H1 (cell line): Measurements from ENCODE around the gene GRIP2. TPM values are rescaled to one million over a fixed set of nuclear protein-coding genes. Genes with fewer than 3 reads are reported as not detected.

Experiments
- CTCF ChIA-PET: fragments of 300-600 bp; sonication (Branson Sonifier 250); formaldehyde crosslinking; loops from one replicate; lab custom pipeline; 2021; ENCODE audit not compliant: partially characterized antibody; lab: Charles Lee
- POLR2A ChIA-PET: fragments of 300-600 bp; sonication (Branson Sonifier 250); formaldehyde crosslinking; loops from one replicate; lab custom pipeline; 2021; ENCODE audit warnings: inconsistent platforms; ENCODE audit not compliant: partially characterized antibody; lab: Charles Lee
- DNase-seq, 2 experiments: peaks; one replicate each; pipeline versions ENCODE4 v3.0.0 to v3.0.0-alpha.2; 2010 to 2022; ENCODE audit warnings: low spot score in 2 of 2, low read depth in 1 of 2, mixed read lengths in 1 of 2
- FAIRE-seq: peaks from 2 replicates; lab custom pipeline; 2011; peaks lifted over from hg19 to GRCh38; lab: Jason Lieb, UNC
- H2AFZ ChIP-seq: 2 replicates; pipeline ENCODE4 v1.8.1; 2012; ENCODE audit warnings: low read length, inconsistent platforms
- H2AK5ac ChIP-seq: 2 replicates; pipeline ENCODE4 v1.6.1; 2013; ENCODE audit warnings: low read depth, low read length
- H2BK120ac ChIP-seq: replicated peaks from 2 replicates; pipeline ENCODE3; 2013; ENCODE audit warnings: low read depth, low read length, inconsistent platforms
- H2BK12ac ChIP-seq: 2 replicates; pipeline ENCODE4 v1.6.1; 2013; ENCODE audit warnings: low read depth, low read length
- H2BK15ac ChIP-seq: 2 replicates; pipeline ENCODE4 v1.6.1; 2013; ENCODE audit warnings: low read length
- H2BK20ac ChIP-seq: 2 replicates; pipeline ENCODE4 v1.6.1; 2013; ENCODE audit warnings: low read length
- H2BK5ac ChIP-seq: 2 replicates; pipeline ENCODE4 v1.6.1; 2013; ENCODE audit warnings: low read depth, low read length
- H3K14ac ChIP-seq: 2 replicates; pipeline ENCODE4 v1.6.1; 2013; ENCODE audit warnings: inconsistent platforms; ENCODE audit not compliant: insufficient read length
- H3K18ac ChIP-seq: 2 replicates; pipeline ENCODE4 v1.6.1; 2013; ENCODE audit warnings: low read length; ENCODE audit errors: extremely low read depth
- H3K23ac ChIP-seq: 2 replicates; pipeline ENCODE4 v1.6.1; 2013; ENCODE audit warnings: inconsistent platforms; ENCODE audit not compliant: insufficient read length
- H3K23me2 ChIP-seq: 2 replicates; pipeline ENCODE4 v1.6.1; 2013; ENCODE audit warnings: low read depth, low read length
- H3K27ac ChIP-seq: 2 replicates; pipeline ENCODE4 v1.6.1; 2011; ENCODE audit warnings: low read depth, low read length, inconsistent platforms
- H3K27me3 ChIP-seq, 4 experiments: replicated peaks in 1 of 4; 1 replicate in 1 of 4; 2 replicates in 3 of 4; pipeline versions ENCODE4 v1.6.1 to v1.8.1; 2011 to 2013; ENCODE audit warnings: low read length in 3 of 4, mild to moderate bottlenecking in 3 of 4, inconsistent platforms in 2 of 4, mixed read lengths in 2 of 4, moderate library complexity in 1 of 4; ENCODE audit not compliant: control insufficient read depth in 3 of 4, insufficient read depth in 3 of 4; ENCODE audit errors: extremely low read depth in 1 of 4
- H3K36me3 ChIP-seq, 4 experiments: 2 replicates each; pipeline versions ENCODE4 v1.6.1 to v1.8.1; 2011 to 2013; ENCODE audit warnings: mild to moderate bottlenecking in 4 of 4, low read length in 3 of 4, moderate library complexity in 2 of 4, control low read depth in 1 of 4, inconsistent platforms in 1 of 4; ENCODE audit not compliant: insufficient read depth in 4 of 4, control insufficient read depth in 2 of 4
- H3K4ac ChIP-seq: replicated peaks from 2 replicates; pipeline ENCODE3; 2013; ENCODE audit warnings: low read length, low read depth, mixed read lengths, inconsistent platforms; ENCODE audit not compliant: insufficient read length
- H3K4me1 ChIP-seq, 4 experiments: replicated peaks in 1 of 4; 1 replicate in 1 of 4; 2 replicates in 3 of 4; pipeline versions ENCODE4 v1.6.1 to v1.8.1; 2011 to 2013; ENCODE audit warnings: low read length in 3 of 4, inconsistent platforms in 2 of 4, mixed read lengths in 1 of 4; ENCODE audit not compliant: insufficient read depth in 4 of 4, control insufficient read depth in 3 of 4
- H3K4me2 ChIP-seq, 2 experiments: 2 replicates each; pipeline versions ENCODE4 v1.6.1 to v1.8.1; 2011 to 2013; ENCODE audit warnings: low read depth in 2 of 2, low read length in 2 of 2, control low read depth in 1 of 2, inconsistent platforms in 1 of 2, mild to moderate bottlenecking in 1 of 2; ENCODE audit not compliant: insufficient read depth in 1 of 2
- H3K4me3 ChIP-seq, 4 experiments: fragments of 200-600, 300-600 bp in 1 of 4; sonication (generic), shearing (Covaris generic), sonication (Bioruptor Twin) in 1 of 4; 2 replicates each; pipeline versions ENCODE4 v1.5.1 to v1.8.1; 2011 to 2016; ENCODE audit warnings: low read length in 4 of 4, low read depth in 3 of 4, control low read depth in 2 of 4, inconsistent platforms in 2 of 4, mild to moderate bottlenecking in 2 of 4, mixed read lengths in 1 of 4, moderate library complexity in 1 of 4; ENCODE audit not compliant: insufficient read depth in 2 of 4; ENCODE audit errors: extremely low read depth in 1 of 4
- H3K56ac ChIP-seq: replicated peaks from 2 replicates; pipeline ENCODE3; 2013; ENCODE audit warnings: low read depth, mild to moderate bottlenecking, mixed read lengths, low read length, inconsistent platforms; ENCODE audit not compliant: insufficient read length
- H3K79me1 ChIP-seq: 2 replicates; pipeline ENCODE4 v1.6.1; 2013; ENCODE audit warnings: low read depth, low read length, control low read depth
- H3K79me2 ChIP-seq, 2 experiments: 2 replicates each; pipeline versions ENCODE4 v1.6.1 to v1.8.1; 2012 to 2013; ENCODE audit warnings: low read length in 2 of 2, mild to moderate bottlenecking in 2 of 2, inconsistent platforms in 1 of 2; ENCODE audit not compliant: insufficient read depth in 2 of 2, control insufficient read depth in 1 of 2
- H3K9ac ChIP-seq, 4 experiments: replicated peaks in 1 of 4; 1 replicate in 1 of 4; 2 replicates in 3 of 4; pipeline versions ENCODE4 v1.6.1 to v1.8.1; 2011 to 2013; ENCODE audit warnings: low read depth in 3 of 4, low read length in 3 of 4, control low read depth in 2 of 4, mild to moderate bottlenecking in 2 of 4, moderate library complexity in 2 of 4, inconsistent platforms in 1 of 4; ENCODE audit errors: extremely low read depth in 1 of 4
- H3K9me3 ChIP-seq, 2 experiments: 2 replicates each; pipeline versions ENCODE4 v1.6.1 to v1.8.1; 2012 to 2013; ENCODE audit warnings: mild to moderate bottlenecking in 2 of 2, moderate library complexity in 2 of 2, control low read depth in 1 of 2, inconsistent platforms in 1 of 2, low read depth in 1 of 2, low read length in 1 of 2, mixed read lengths in 1 of 2; ENCODE audit not compliant: insufficient read depth in 2 of 2
- H4K20me1 ChIP-seq, 2 experiments: replicated peaks in 1 of 2; 2 replicates each; pipeline versions ENCODE3 to v1.8.1; 2011 to 2013; ENCODE audit warnings: inconsistent platforms in 2 of 2, low read length in 2 of 2, mild to moderate bottlenecking in 1 of 2; ENCODE audit not compliant: insufficient read depth in 2 of 2, control insufficient read depth in 1 of 2
- H4K5ac ChIP-seq: 2 replicates; pipeline ENCODE4 v1.6.1; 2013; ENCODE audit warnings: low read length, low read depth, mixed read lengths, inconsistent platforms; ENCODE audit not compliant: insufficient read length
- H4K8ac ChIP-seq: 2 replicates; pipeline ENCODE4 v1.8.0; 2013; ENCODE audit warnings: mild to moderate bottlenecking, moderate library complexity, low read length, inconsistent platforms; ENCODE audit not compliant: insufficient read depth; ENCODE audit errors: extremely low read depth
- H4K91ac ChIP-seq: replicated peaks from 2 replicates; pipeline ENCODE3; 2013; ENCODE audit warnings: low read length, mixed read lengths, inconsistent platforms; ENCODE audit not compliant: insufficient read length
- ATF3 ChIP-seq: IDR thresholded peaks from 2 replicates; pipeline ENCODE4 v1.6.1; 2011; ENCODE audit warnings: low read depth, mild to moderate bottlenecking, low read length; ENCODE audit not compliant: insufficient read depth
- BCL11A ChIP-seq, 2 experiments: IDR thresholded peaks; one replicate each; pipeline ENCODE4 v1.6.1; 2011; ENCODE audit warnings: low read depth in 2 of 2, low read length in 2 of 2, mild to moderate bottlenecking in 2 of 2
- CEBPB ChIP-seq: IDR thresholded peaks from 2 replicates; pipeline ENCODE4 v1.6.1; 2012; ENCODE audit warnings: low read depth, low read length
- CHD1 ChIP-seq: IDR thresholded peaks from 2 replicates; pipeline ENCODE4 v1.6.1; 2012; ENCODE audit warnings: low read depth, low read length, improper control_type of control experiment
- FOSL1 ChIP-seq: IDR thresholded peaks from 2 replicates; pipeline ENCODE4 v1.6.1; 2011; ENCODE audit warnings: mild to moderate bottlenecking, low read depth, low read length, moderate library complexity; ENCODE audit not compliant: insufficient read depth
- GTF2F1 ChIP-seq: IDR thresholded peaks from 2 replicates; pipeline ENCODE4 v1.6.1; 2012; ENCODE audit warnings: low read depth, low read length, improper control_type of control experiment, borderline replicate concordance
- HDAC6 ChIP-seq: IDR thresholded peaks from one replicate; pipeline ENCODE4 v1.7.1; 2012; ENCODE audit warnings: low read depth, mild to moderate bottlenecking, inconsistent platforms, low read length, moderate library complexity
- NRF1 ChIP-seq: IDR thresholded peaks from 2 replicates; pipeline ENCODE4 v1.6.1; 2011; ENCODE audit warnings: mild to moderate bottlenecking, low read depth, low read length, improper control_type of control experiment
- SAP30 ChIP-seq: fragments of 300-600 bp; sonication (generic); IDR thresholded peaks from 2 replicates; pipeline ENCODE4 v1.7.1; 2012; ENCODE audit warnings: low read length, moderate library complexity, mild to moderate bottlenecking, inconsistent platforms; ENCODE audit not compliant: insufficient read depth, insufficient replicate concordance
- SIRT6 ChIP-seq: IDR thresholded peaks from one replicate; pipeline ENCODE4 v1.7.1; 2012; ENCODE audit warnings: low read length, inconsistent platforms
- SIX5 ChIP-seq: IDR thresholded peaks from 2 replicates; pipeline ENCODE4 v1.6.1; 2011; ENCODE audit warnings: mild to moderate bottlenecking, low read depth, low read length
- SUZ12 ChIP-seq: fragments of 200-600 bp; sonication (generic); IDR thresholded peaks from 2 replicates; pipeline ENCODE4 v1.6.1; 2012; ENCODE audit warnings: mild to moderate bottlenecking, inconsistent platforms, low read length, moderate library complexity, mixed read lengths
- TAF1 ChIP-seq: IDR thresholded peaks from 2 replicates; pipeline ENCODE4 v1.6.1; 2011; ENCODE audit warnings: mild to moderate bottlenecking, low read depth, low read length
- TCF12 ChIP-seq: IDR thresholded peaks from 2 replicates; pipeline ENCODE4 v1.6.1; 2011; ENCODE audit warnings: low read depth, mild to moderate bottlenecking, low read length
- TEAD4 ChIP-seq: IDR thresholded peaks from 2 replicates; pipeline ENCODE4 v1.6.1; 2012; ENCODE audit warnings: low read depth, low read length, inconsistent platforms, mixed read lengths
- YY1 ChIP-seq: IDR thresholded peaks from 2 replicates; pipeline ENCODE4 v1.6.1; 2011; ENCODE audit warnings: low read depth, mild to moderate bottlenecking, low read length
- WGBS, 2 experiments: shearing (Covaris generic) in 1 of 2; methylation state at CpG; one replicate each; pipeline versions ENCODE4 v1.1.6 to v1.1.7; 2013 to 2015; ENCODE audit warnings: low lambda C conversion rate in 2 of 2, mixed read lengths in 2 of 2, inconsistent platforms in 1 of 2, low coverage in 1 of 2, missing lambda C conversion rate in 1 of 2; ENCODE audit not compliant: insufficient replicate concordance in 2 of 2, insufficient coverage in 1 of 2, insufficient read length in 1 of 2; ENCODE audit errors: extremely low coverage in 1 of 2, missing lambda C conversion rate in 1 of 2; 5-methylcytosine and 5-hydroxymethylcytosine counted together
- polyA plus RNA-seq, 7 experiments: library from polyadenylated mRNA; depleted of rRNA in 3 of 7; stranded (reverse) in 5 of 7; unstranded in 2 of 7; fragments of >200 nt in 5 of 7; fragments of 200-250 nt in 2 of 7; gene quantifications; 1 replicate in 5 of 7; 2 replicates in 1 of 7; 4 replicates in 1 of 7; pipeline versions ENCODE4 v1.2.1 to v1.2.3, GENCODE V29; 2011 to 2013; ENCODE audit warnings: missing spikeins in 2 of 7, mixed read lengths in 2 of 7
- total RNA-seq: library from RNA; stranded (reverse); fragmentation: NEBNext Ultra II Directional; extraction: Animal tissue kit (Norgen Biotek cat#: 25700); gene quantifications from 2 replicates; pipeline ENCODE4 v1.2.1, GENCODE V29; 2021

Gene GRIP2
- total and polyA plus RNA-seq, 2 of the 8 experiments (the other 6 are each of a cell fraction or from before 2014, with no cell fraction given) = 2.5 to 6.4 TPM

- no peaks in the 10 kb centered on the region for H3K27me3 ChIP-seq
- ChIA-PET CTCF (interaction anchor here (1.3 to 3.1 kb wide), 5 partner anchors 13 to 73 kb away, joined by 3 to 11 read pairs (median 6); no protein-coding TSS in a partner anchor), POLR2A (no interaction called here)
- DNase-seq (no peak), FAIRE-seq (no peak)
- no peak overlapping the region for H2AFZ ChIP-seq
- no peak overlapping the region for H3K4me2 ChIP-seq
- 79% methylated on average over 4 of the region's 4 CpGs; no CpG with 5 or more reads in 1 of the 2 experiments for WGBS, 2 experiments
- no peak overlapping the region for H3K18ac ChIP-seq
- no peak overlapping the region for H3K4me3 ChIP-seq
- H3K23ac ChIP-seq = no peak overlapping the region
- H3K79me1 ChIP-seq = no peaks in the 10 kb centered on the region
- H3K27ac ChIP-seq = no peak overlapping the region
- H3K56ac ChIP-seq = no peak overlapping the region
- H3K9me3 ChIP-seq = no peaks in the 10 kb centered on the region
- H2AK5ac ChIP-seq = no peak overlapping the region
- no peaks in the 10 kb centered on the region for H3K36me3 ChIP-seq
- H3K4ac ChIP-seq = no peak overlapping the region
- no peak overlapping the region for H3K14ac ChIP-seq
- no peak overlapping the region for H4K5ac ChIP-seq
- no peaks in the 10 kb centered on the region for H3K23me2 ChIP-seq
- H2BK15ac ChIP-seq = no peak overlapping the region
- H4K91ac ChIP-seq = no peak overlapping the region
- no peak overlapping the region for H2BK5ac ChIP-seq
- no peaks in the 10 kb centered on the region for H3K79me2 ChIP-seq
- no peak overlapping the region for H4K8ac ChIP-seq
- H3K4me1 ChIP-seq = no peaks in the 10 kb centered on the region
- H2BK20ac ChIP-seq = no peak overlapping the region
- no peak overlapping the region for H2BK12ac ChIP-seq
- H3K9ac ChIP-seq = no peak overlapping the region
- H2BK120ac ChIP-seq = no peak overlapping the region
- H4K20me1 ChIP-seq = peaks cover 0 to 6% of the 10 kb centered on the region in 2 experiments
- TF ChIP-seq HDAC6 = no peak
- no peak for TF ChIP-seq CHD1
- TF ChIP-seq SUZ12 = no peak
- no peak for TF ChIP-seq NRF1
- no peak for TF ChIP-seq GTF2F1
- TF ChIP-seq FOSL1 = no peak
- no peak for TF ChIP-seq TCF12
- TF ChIP-seq TAF1 = no peak
- TF ChIP-seq ATF3 = no peak
- TF ChIP-seq SIX5 = no peak
- no peak for TF ChIP-seq SAP30
- TF ChIP-seq CEBPB = no peak
- TF ChIP-seq BCL11A (IDR thresholded peaks at IDR 0.05; ENCODE audit: low read depth in 2 of 2, low read length in 2 of 2) = no peak
- no peak for TF ChIP-seq SIRT6
- no peak for TF ChIP-seq YY1
- no peak for TF ChIP-seq TEAD4
Measured at GRCh38 chr3:14582045-14582410, 41.9 kb upstream of the GRIP2 start.
